HAP-1 (cell line): ENCODE data around the gene BPIFB2.

ENCODE experiments used
- DNase-seq, 2 experiments: peaks; one replicate each; pipeline ENCODE4 v3.0.0-alpha.2; 2016 to 2020; ENCODE audit warnings: low spot score in 2 of 2
- H3K27me3 ChIP-seq: fragments of 250-450 bp; sonication (Bioruptor Pico); 2 replicates; pipeline ENCODE4 v1.5.1; 2020; ENCODE audit warnings: low read depth, mild to moderate bottlenecking, moderate library complexity
- H3K36me3 ChIP-seq: fragments of 250-450 bp; sonication (Bioruptor Pico); replicated peaks from 2 replicates; pipeline ENCODE4 v1.5.1; 2020; ENCODE audit warnings: mild to moderate bottlenecking
- H3K4me1 ChIP-seq: fragments of 250-450 bp; sonication (Bioruptor Pico); 2 replicates; pipeline ENCODE4 v1.5.1; 2020; ENCODE audit warnings: mild to moderate bottlenecking
- H3K4me3 ChIP-seq: fragments of 250-450 bp; sonication (Bioruptor Pico); 2 replicates; pipeline ENCODE4 v1.5.1; 2020; ENCODE audit warnings: mild to moderate bottlenecking, moderate library complexity
- H3K9me3 ChIP-seq: fragments of 250-450 bp; sonication (Bioruptor Pico); 2 replicates; pipeline ENCODE4 v1.5.1; 2020; ENCODE audit warnings: mild to moderate bottlenecking, moderate library complexity
- in situ Hi-C: fragments of 300-500 bp; cut with MboI; formaldehyde crosslinking; loops from 3 replicates; pipeline ENCODE4 v1.14.3; 2020; ENCODE audit warnings: low sequenced_read_pairs, inconsistent platforms, mixed read lengths

The BPIFB2 gene

GRCh38 chr20:33022289-33022688, 14.8 kb downstream of the BPIFB2 start:
- in situ Hi-C loops, result no loop called here
- H3K9me3 ChIP-seq, result no peaks in the 10 kb centered on the region
- H3K36me3 ChIP-seq, result no peaks in the 10 kb centered on the region
- no peaks in the 10 kb centered on the region for H3K27me3 ChIP-seq
- H3K4me3 ChIP-seq, result no peak overlapping the region
- DNase-seq, result no peak
- no peaks in the 10 kb centered on the region for H3K4me1 ChIP-seq

GRCh38 chr20:33022694-33023438, 15.4 kb downstream of the BPIFB2 start:
- in situ Hi-C loops, result no loop called here
- DNase-seq, result no peak
- no peaks in the 10 kb centered on the region for H3K4me1 ChIP-seq
- H3K4me3 ChIP-seq, result no peak overlapping the region
- H3K36me3 ChIP-seq, result no peaks in the 10 kb centered on the region
- no peaks in the 10 kb centered on the region for H3K27me3 ChIP-seq
- H3K9me3 ChIP-seq, result no peaks in the 10 kb centered on the region

- in situ Hi-C loops, result no loop called here
- DNase-seq, result no peak
These were observed 16.1 kb downstream of the BPIFB2 start for GRCh38 chr20:33023439-33024242.

GRCh38 chr20:33024243-33024560, 16.7 kb downstream of the BPIFB2 start:
- H3K27me3 ChIP-seq, result no peaks in the 10 kb centered on the region
- no peak for DNase-seq
- in situ Hi-C loops, result no loop called here
- no peak overlapping the region for H3K4me3 ChIP-seq
- H3K9me3 ChIP-seq, result no peaks in the 10 kb centered on the region
- no peaks in the 10 kb centered on the region for H3K4me1 ChIP-seq
- no peaks in the 10 kb centered on the region for H3K36me3 ChIP-seq

More at GRCh38 chr20:33023439-33024242, 16.1 kb downstream of the BPIFB2 start:
- Histone ChIP-seq H3K36me3 (no peaks in the 10 kb centered on the region), H3K9me3 (no peaks in the 10 kb centered on the region), H3K27me3 (no peaks in the 10 kb centered on the region), H3K4me1 (no peaks in the 10 kb centered on the region), H3K4me3 (no peak overlapping the region)

GRCh38 chr20:33024609-33025317, 17.3 kb downstream of the BPIFB2 start:
- no peaks in the 10 kb centered on the region for H3K36me3 ChIP-seq
- no peaks in the 10 kb centered on the region for H3K9me3 ChIP-seq
- no peaks in the 10 kb centered on the region for H3K27me3 ChIP-seq
- in situ Hi-C loops, result no loop called here
- DNase-seq, result no peak
- H3K4me1 ChIP-seq, result no peaks in the 10 kb centered on the region
- H3K4me3 ChIP-seq, result no peak overlapping the region

GRCh38 chr20:33025318-33025876, 17.9 kb downstream of the BPIFB2 start:
- no peak for DNase-seq
- Histone ChIP-seq H3K4me1 (no peaks in the 10 kb centered on the region), H3K4me3 (no peak overlapping the region), H3K27me3 (no peaks in the 10 kb centered on the region), H3K36me3 (no peaks in the 10 kb centered on the region), H3K9me3 (no peaks in the 10 kb centered on the region)
- in situ Hi-C loops, result no loop called here

- no peak for DNase-seq
- in situ Hi-C loops, result no loop called here
- Histone ChIP-seq H3K9me3 (no peaks in the 10 kb centered on the region), H3K27me3 (no peaks in the 10 kb centered on the region), H3K36me3 (no peaks in the 10 kb centered on the region), H3K4me1 (no peaks in the 10 kb centered on the region), H3K4me3 (no peak overlapping the region)
These were observed 18.7 kb downstream of the BPIFB2 start for GRCh38 chr20:33026072-33026778.

GRCh38 chr20:33026779-33027759, 19.6 kb downstream of the BPIFB2 start:
- Histone ChIP-seq H3K36me3 (no peaks in the 10 kb centered on the region), H3K9me3 (no peaks in the 10 kb centered on the region), H3K27me3 (no peaks in the 10 kb centered on the region), H3K4me3 (no peak overlapping the region), H3K4me1 (no peaks in the 10 kb centered on the region)
- DNase-seq, result no peak
- in situ Hi-C loops, result no loop called here

- H3K27me3 ChIP-seq, result no peaks in the 10 kb centered on the region
- H3K4me1 ChIP-seq, result no peaks in the 10 kb centered on the region
- no peak for DNase-seq
- in situ Hi-C loops, result no loop called here
- H3K36me3 ChIP-seq, result no peaks in the 10 kb centered on the region
- H3K9me3 ChIP-seq, result no peaks in the 10 kb centered on the region
- H3K4me3 ChIP-seq, result no peak overlapping the region
These were observed 20.6 kb downstream of the BPIFB2 start for GRCh38 chr20:33027769-33028751.

- Histone ChIP-seq H3K4me3 (no peak overlapping the region), H3K27me3 (no peaks in the 10 kb centered on the region), H3K9me3 (no peaks in the 10 kb centered on the region), H3K36me3 (no peaks in the 10 kb centered on the region), H3K4me1 (no peaks in the 10 kb centered on the region)
- in situ Hi-C loops, result no loop called here
- DNase-seq, result no peak
These were observed 21.4 kb downstream of the BPIFB2 start for GRCh38 chr20:33028875-33029274.

GRCh38 chr20:33030076-33030475, 22.6 kb downstream of the BPIFB2 start:
- H3K36me3 ChIP-seq, result no peaks in the 10 kb centered on the region
- no peaks in the 10 kb centered on the region for H3K4me1 ChIP-seq
- DNase-seq, result no peak
- in situ Hi-C loops, result no loop called here
- no peaks in the 10 kb centered on the region for H3K9me3 ChIP-seq
- H3K27me3 ChIP-seq, result no peaks in the 10 kb centered on the region
- no peak overlapping the region for H3K4me3 ChIP-seq

- no peaks in the 10 kb centered on the region for H3K27me3 ChIP-seq
These were observed 23.1 kb downstream of the BPIFB2 start for GRCh38 chr20:33030569-33030968.

More at GRCh38 chr20:33030569-33030968, 23.1 kb downstream of the BPIFB2 start:
- Histone ChIP-seq H3K4me1 (no peaks in the 10 kb centered on the region), H3K36me3 (no peaks in the 10 kb centered on the region), H3K4me3 (no peak overlapping the region), H3K9me3 (no peaks in the 10 kb centered on the region)
- DNase-seq, result no peak
- in situ Hi-C loops, result no loop called here
